GM23338 (cell line): Measurements from ENCODE around the gene NCL.

Experiments
- CREB1 ChIP-seq: fragments of 250-450 bp; sonication (Bioruptor Pico); IDR thresholded peaks from 2 replicates; pipeline ENCODE4 v1.5.0; 2020; ENCODE audit warnings: low read depth, mild to moderate bottlenecking, moderate library complexity
- CTCF ChIP-seq, 2 experiments: fragments of 200-600 bp in 1 of 2; sonication (generic) in 1 of 2; conservative IDR thresholded peaks; 2 replicates each; pipeline versions ENCODE4 v1.5.1 to v1.6.1; 2016 to 2017; ENCODE audit warnings: antibody characterized with exemption in 2 of 2, low read depth in 2 of 2, mild to moderate bottlenecking in 2 of 2, moderate library complexity in 1 of 2
- ETS1 ChIP-seq: IDR thresholded peaks from 2 replicates; pipeline ENCODE4 v1.6.1; 2016; ENCODE audit warnings: antibody characterized with exemption
- EZH2 ChIP-seq: fragments of 200-600 bp; sonication (generic); IDR thresholded peaks from one replicate; pipeline ENCODE4 v1.8.0; 2017; ENCODE audit warnings: antibody characterized with exemption, mild to moderate bottlenecking, low read depth; ENCODE audit not compliant: unreplicated experiment
- EZH2phosphoT487 ChIP-seq: fragments of 200-600 bp; sonication (generic); IDR thresholded peaks from one replicate; pipeline ENCODE4 v1.8.1; 2018; ENCODE audit warnings: antibody characterized with exemption; ENCODE audit not compliant: unreplicated experiment
- JUNB ChIP-seq: IDR thresholded peaks from one replicate; pipeline ENCODE4 v1.6.1; 2016; ENCODE audit warnings: antibody characterized with exemption; ENCODE audit not compliant: unreplicated experiment
- NANOG ChIP-seq: IDR thresholded peaks from 2 replicates; pipeline ENCODE4 v1.6.1; 2016; ENCODE audit warnings: antibody characterized with exemption, borderline replicate concordance
- POLR2AphosphoS5 ChIP-seq: IDR thresholded peaks from 2 replicates; pipeline ENCODE4 v1.6.1; 2016; ENCODE audit warnings: antibody characterized with exemption, low read depth
- STAT1 ChIP-seq: IDR thresholded peaks from one replicate; pipeline ENCODE4 v1.6.1; 2016; ENCODE audit warnings: antibody characterized with exemption; ENCODE audit not compliant: unreplicated experiment
- ZNF114 ChIP-seq: fragments of 250-450 bp; sonication (Bioruptor Pico); IDR thresholded peaks from 2 replicates; pipeline ENCODE4 v1.5.0; 2020; ENCODE audit warnings: mild to moderate bottlenecking, moderate library complexity
- ZNF331 ChIP-seq: fragments of 250-450 bp; sonication (Bioruptor Pico); IDR thresholded peaks from 2 replicates; pipeline ENCODE4 v1.5.0; 2020; ENCODE audit warnings: low read depth, mild to moderate bottlenecking, moderate library complexity
- TF ChIP-seq, protein P1 (sequence below): IDR thresholded peaks from one replicate; pipeline ENCODE4 v1.6.1; 2018; ENCODE audit warnings: antibody characterized with exemption; ENCODE audit not compliant: unreplicated experiment

- TF ChIP-seq CTCF (conservative IDR thresholded peaks at IDR 0.05; ENCODE audit: low read depth in 2 of 2) (no peak), EZH2phosphoT487 (no peak), STAT1 (no peak), CREB1 (CRISPR knock-in tag) (no peak), ETS1 (no peak), POLR2AphosphoS5 (no peak), ZNF331 (CRISPR knock-in tag) (no peak), EZH2 (no peak), JUNB (no peak), NANOG (no peak), ZNF114 (no peak)
- TF ChIP-seq, protein P1, sequence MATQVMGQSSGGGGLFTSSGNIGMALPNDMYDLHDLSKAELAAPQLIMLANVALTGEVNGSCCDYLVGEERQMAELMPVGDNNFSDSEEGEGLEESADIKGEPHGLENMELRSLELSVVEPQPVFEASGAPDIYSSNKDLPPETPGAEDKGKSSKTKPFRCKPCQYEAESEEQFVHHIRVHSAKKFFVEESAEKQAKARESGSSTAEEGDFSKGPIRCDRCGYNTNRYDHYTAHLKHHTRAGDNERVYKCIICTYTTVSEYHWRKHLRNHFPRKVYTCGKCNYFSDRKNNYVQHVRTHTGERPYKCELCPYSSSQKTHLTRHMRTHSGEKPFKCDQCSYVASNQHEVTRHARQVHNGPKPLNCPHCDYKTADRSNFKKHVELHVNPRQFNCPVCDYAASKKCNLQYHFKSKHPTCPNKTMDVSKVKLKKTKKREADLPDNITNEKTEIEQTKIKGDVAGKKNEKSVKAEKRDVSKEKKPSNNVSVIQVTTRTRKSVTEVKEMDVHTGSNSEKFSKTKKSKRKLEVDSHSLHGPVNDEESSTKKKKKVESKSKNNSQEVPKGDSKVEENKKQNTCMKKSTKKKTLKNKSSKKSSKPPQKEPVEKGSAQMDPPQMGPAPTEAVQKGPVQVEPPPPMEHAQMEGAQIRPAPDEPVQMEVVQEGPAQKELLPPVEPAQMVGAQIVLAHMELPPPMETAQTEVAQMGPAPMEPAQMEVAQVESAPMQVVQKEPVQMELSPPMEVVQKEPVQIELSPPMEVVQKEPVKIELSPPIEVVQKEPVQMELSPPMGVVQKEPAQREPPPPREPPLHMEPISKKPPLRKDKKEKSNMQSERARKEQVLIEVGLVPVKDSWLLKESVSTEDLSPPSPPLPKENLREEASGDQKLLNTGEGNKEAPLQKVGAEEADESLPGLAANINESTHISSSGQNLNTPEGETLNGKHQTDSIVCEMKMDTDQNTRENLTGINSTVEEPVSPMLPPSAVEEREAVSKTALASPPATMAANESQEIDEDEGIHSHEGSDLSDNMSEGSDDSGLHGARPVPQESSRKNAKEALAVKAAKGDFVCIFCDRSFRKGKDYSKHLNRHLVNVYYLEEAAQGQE, result peak; percentile 40
Observed at GRCh38 chr2:231418820-231419640, 45.3 kb downstream of the NCL start.
